ENCODE measurements around the gene CABP2. TPM values are rescaled to one million over a fixed set of nuclear protein-coding genes. Genes with fewer than 3 reads are reported as not detected.

The CABP2 gene
- total and polyA plus RNA-seq, 10 of the 15 experiments (the other 5 are each of a cell fraction or from before 2014, with no cell fraction given): not detected

- TF ChIP-seq SPI1 (IDR thresholded peaks at IDR 0.05; ENCODE audit: borderline replicate concordance, insufficient read depth, low read depth, low read length): no peak
These were observed 9.6 kb upstream of the CABP2 start (continued) for GRCh38 chr11:67532889-67533288.

GRCh38 chr11:67530282-67530592 lies 7.0 kb upstream of the CABP2 start:
- Histone ChIP-seq H3K79me2 (ENCODE audit: control insufficient read depth, insufficient read depth, low read length) (no peaks in the 10 kb centered on the region), H2AFZ (ENCODE audit: control insufficient read depth, low read depth, low read length) (no peak overlapping the region), H3K4me2 (ENCODE audit: control insufficient read depth, insufficient read depth) (no peak overlapping the region), H3K9ac (ENCODE audit: control insufficient read depth, insufficient read depth, low read length) (no peak overlapping the region), H3K36me3 (ENCODE audit: control insufficient read depth in 2 of 2, insufficient read depth in 2 of 2, low read length in 1 of 2) (no peaks in the 10 kb centered on the region), H3K27ac (ENCODE audit: control insufficient read depth, insufficient read depth) (no peak overlapping the region), H3K9me3 (replicated peaks; ENCODE audit: control insufficient read depth, insufficient read depth, low read length) (peaks cover 10% of the 10 kb centered on the region; the same call in 2 of the 3 replicates), H3K4me1 (ENCODE audit: control insufficient read depth, insufficient read depth, low read length) (no peaks in the 10 kb centered on the region; the same call in 1 of the 2 replicates), H3K27me3 (replicated peaks in 1 of 2; ENCODE audit: control insufficient read depth in 2 of 2, insufficient read depth in 2 of 2, low read length in 1 of 2) (no peaks in the 10 kb centered on the region; a peak in 1 of 4 replicates), H3K4me3 (no peak overlapping the region), H4K20me1 (ENCODE audit: control insufficient read depth, insufficient read depth) (no peaks in the 10 kb centered on the region)
- intact Hi-C loops (cut with micrococcal nuclease; ENCODE audit: unreplicated experiment): no loop called here
- no TSS peak for BruUV-seq (replicated peaks)
- ChIA-PET RAD21 (ENCODE audit: unreplicated experiment) (no interaction called here), CTCF (no interaction called here), SMC1A (ENCODE audit: uncharacterized antibody, unreplicated experiment) (no interaction called here), POLR2A (no interaction called here)
- TF ChIP-seq ZSCAN29 (IDR thresholded peaks at IDR 0.05): no peak
- no peak for TF ChIP-seq USF1 (IDR thresholded peaks at IDR 0.05; ENCODE audit: borderline replicate concordance, extremely low read length, insufficient read depth, low read depth, low read length)
- no peak for TF ChIP-seq ZNF384 (IDR thresholded peaks at IDR 0.05; ENCODE audit: borderline replicate concordance, low read depth, low read length)
- no peak for TF ChIP-seq RUNX3 (IDR thresholded peaks at IDR 0.05; ENCODE audit: low read length)
- no peak for TF ChIP-seq NFIC (IDR thresholded peaks at IDR 0.05; ENCODE audit: low read depth, low read length)
- no peak for TF ChIP-seq TCF7 (IDR thresholded peaks at IDR 0.05; ENCODE audit: borderline replicate concordance)
- TF ChIP-seq RAD21 (IDR thresholded peaks at IDR 0.05; ENCODE audit: insufficient read depth, low read depth, low read length): no peak
- no peak for TF ChIP-seq IKZF2 (IDR thresholded peaks at IDR 0.05)
- no peak for TF ChIP-seq IRF4 (IDR thresholded peaks at IDR 0.05; ENCODE audit: low read depth, low read length)
- no peak for TF ChIP-seq HCFC1 (IDR thresholded peaks at IDR 0.05; ENCODE audit: low read length)
- no peak for TF ChIP-seq EZH2 (IDR thresholded peaks at IDR 0.05; ENCODE audit: borderline replicate concordance, control insufficient read depth, low read depth, low read length)
- no peak for TF ChIP-seq CHD1 (IDR thresholded peaks at IDR 0.05; ENCODE audit: low read depth, low read length)
- no peak for TF ChIP-seq NBN (IDR thresholded peaks at IDR 0.05)
- no peak for TF ChIP-seq ESRRA (IDR thresholded peaks at IDR 0.05; ENCODE audit: low read length)
- no peak for TF ChIP-seq HDAC6 (IDR thresholded peaks at IDR 0.05; ENCODE audit: unreplicated experiment)
- TF ChIP-seq ZNF274 (IDR thresholded peaks at IDR 0.05; ENCODE audit: insufficient read depth, insufficient read length): no peak
- no peak for TF ChIP-seq CHD4 (IDR thresholded peaks at IDR 0.05)
- DNase-seq (ENCODE audit: low read depth, low spot score) (no peak), FAIRE-seq (no peak), ATAC-seq (no peak)
- WGBS (ENCODE audit: insufficient coverage, insufficient replicate concordance, low lambda C conversion rate, missing lambda C conversion rate): 45% methylated on average over 5 of the region's 5 CpGs
- in situ Hi-C loops (cut with MboI): no loop called here
